MV-4-11 (cell line): Measurements from ENCODE around the gene RBMS1.
A peak's percentile ranks its signal among the peaks of the same experiment; 100 is the strongest.

Source experiments
- DNase-seq: peaks from one replicate; lab custom pipeline; 2025; lab: John Stamatoyannopoulos, UW

Gene RBMS1

GRCh38 chr2:160301420-160301819 lies 192.2 kb downstream of the RBMS1 start:
- no peak for DNase-seq

DNA sequence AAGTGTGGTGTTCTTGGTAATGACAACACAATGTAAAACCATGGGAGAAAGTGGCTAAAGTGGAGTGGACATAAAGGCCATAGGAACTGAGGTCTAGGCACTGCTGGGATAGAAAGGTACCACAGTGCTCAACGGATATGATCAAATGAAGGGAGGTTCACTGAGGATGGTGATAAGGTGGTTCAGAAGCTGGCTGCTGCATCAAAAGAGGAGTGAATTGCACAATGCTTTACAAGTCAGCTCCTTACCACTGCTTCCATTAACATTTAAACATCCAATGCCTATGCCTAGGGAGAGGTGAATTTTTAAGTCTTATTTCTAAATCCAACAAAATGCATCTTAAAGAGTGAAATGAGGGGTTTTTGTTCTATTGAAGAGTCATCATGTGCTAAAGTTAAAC lies 193.4 kb downstream of the RBMS1 start:
- DNase-seq = no peak

- DNase-seq = no peak
Measured at GRCh38 chr2:160299540-160299939, 194.1 kb downstream of the RBMS1 start.

DNA sequence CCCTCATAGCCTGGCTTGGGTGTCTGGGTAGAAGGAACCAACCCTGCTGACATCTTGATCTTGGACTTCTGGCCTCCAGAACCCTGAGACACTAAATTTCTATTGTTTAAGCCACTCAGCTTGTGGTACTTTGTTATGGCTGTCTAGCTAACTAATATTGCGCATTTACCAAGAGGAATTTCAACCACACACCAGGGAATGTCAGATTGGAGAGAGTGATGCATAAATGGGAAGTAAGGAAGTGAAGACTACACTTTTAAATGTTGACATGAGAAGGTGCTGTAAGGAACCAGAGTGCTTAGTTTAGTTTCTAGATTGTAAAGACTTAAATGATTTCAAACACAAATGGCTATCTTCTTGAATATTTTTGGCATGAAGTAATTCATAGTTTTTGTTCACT lies 194.6 kb downstream of the RBMS1 start:
- no peak for DNase-seq

DNA sequence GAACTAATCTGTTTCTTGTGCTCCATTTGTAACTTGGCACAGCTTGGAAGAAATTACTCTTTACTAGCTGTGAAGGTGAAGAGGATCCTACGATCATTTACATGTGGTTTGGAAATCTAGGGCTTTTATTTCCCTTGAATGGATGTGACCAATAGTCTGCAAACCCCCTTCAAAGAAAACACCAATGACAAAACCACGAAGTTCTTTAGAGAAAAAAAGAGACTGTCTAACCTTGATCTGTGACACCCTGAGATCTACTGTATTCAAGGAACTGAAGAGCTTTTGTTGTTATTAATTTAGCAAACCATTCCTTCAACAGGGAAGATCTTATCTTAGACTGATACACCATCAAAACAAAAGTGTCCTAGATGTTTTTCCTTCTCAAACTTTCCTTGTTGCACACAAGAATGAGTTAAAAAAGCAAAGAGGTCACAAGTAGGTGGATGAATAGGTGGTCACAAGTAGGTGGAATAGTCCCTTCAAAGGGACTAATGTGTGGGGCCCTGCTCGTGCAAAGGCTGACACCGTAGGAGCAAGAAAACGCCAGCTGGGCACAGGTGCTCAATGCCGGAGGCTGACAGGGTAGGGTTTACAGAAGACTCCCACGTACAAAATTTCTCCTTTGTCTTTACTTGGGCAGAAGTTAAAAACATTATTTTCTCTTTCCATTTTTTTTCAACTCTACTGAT lies 197.9 kb downstream of the RBMS1 start:
- DNase-seq = no peak

- DNase-seq = no peak
Measured at GRCh38 chr2:160294889-160295288, 198.7 kb downstream of the RBMS1 start.

DNA sequence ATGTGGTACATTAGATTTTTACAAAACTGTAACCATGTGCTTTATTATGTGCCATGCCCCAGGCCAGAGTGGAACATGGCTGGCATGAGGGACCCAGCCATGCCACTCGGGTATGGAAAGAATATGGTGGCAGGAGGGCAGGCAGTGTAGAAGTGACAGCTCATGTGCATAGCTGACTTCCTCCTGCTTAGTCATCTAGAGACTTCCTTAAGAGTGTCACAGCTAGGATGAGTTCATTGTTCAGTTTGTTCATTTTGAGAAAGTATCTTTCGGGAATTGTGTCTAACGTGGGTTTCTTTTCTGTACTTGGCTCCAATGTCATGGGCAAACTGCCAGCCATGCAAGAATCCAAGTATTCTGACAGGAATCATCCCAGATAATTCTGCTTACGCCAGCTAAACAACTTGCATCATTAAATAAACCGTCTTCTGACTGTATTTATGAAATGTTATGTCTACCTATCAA lies 199.2 kb downstream of the RBMS1 start:
- DNase-seq = peak; percentile 77

DNA sequence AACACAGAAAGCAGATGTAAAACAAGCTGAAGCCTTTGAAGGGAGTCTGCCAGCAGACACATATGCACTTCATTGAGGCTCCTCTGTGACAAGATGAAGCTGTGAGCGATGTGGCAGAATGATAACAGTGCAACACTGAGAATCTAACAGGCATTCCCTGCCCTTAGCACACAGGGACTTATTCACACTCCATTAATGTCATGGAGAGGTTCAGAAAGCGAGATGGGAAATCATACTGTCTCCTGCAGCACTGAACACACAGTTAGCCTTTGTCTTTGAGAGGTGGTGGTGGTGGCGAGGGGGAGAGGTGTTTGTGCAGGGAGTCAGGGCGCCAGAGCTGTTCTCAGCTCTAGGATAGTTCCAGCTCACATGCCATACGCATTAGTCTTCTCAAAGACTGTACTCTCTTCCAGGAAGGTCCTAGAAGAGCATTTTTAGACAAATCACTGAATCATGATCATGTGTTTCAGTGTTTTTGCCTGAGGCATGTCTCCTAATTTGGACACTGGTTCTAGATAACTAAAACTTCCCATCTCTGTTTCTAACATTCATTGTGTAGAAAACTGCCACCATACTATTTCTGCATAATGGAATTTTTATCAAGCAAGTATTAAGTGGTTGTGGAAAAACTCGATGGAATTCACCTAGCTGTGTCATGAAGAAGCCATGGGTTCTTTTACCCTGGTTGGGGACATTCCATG lies 200.1 kb downstream of the RBMS1 start:
- no peak for DNase-seq

DNA sequence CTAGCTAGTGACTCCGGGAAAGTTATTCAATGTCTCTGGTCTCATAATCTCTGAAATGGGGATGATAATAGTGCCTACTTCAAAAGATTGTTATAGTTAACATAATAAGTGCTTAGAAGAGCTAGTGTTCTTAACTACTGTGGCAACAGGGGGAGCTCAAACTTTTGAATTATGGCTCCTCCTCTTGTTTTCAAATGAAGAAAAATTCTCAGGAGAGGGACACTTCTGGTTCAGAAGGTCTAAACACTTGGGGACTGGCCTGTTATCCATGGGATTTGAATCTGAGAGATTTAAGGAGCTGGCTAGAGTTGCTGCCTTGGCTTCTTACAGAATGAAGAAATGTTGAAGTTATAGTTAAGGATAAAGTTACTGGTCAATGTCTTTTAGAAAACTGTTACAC lies 201.4 kb downstream of the RBMS1 start:
- DNase-seq = no peak

GRCh38 chr2:160291382-160291781 lies 202.2 kb downstream of the RBMS1 start:
- DNase-seq = no peak

GRCh38 chr2:160290598-160290997 lies 203.0 kb downstream of the RBMS1 start:
- no peak for DNase-seq

GRCh38 chr2:160289831-160290230 lies 203.8 kb downstream of the RBMS1 start:
- DNase-seq = no peak

GRCh38 chr2:160289126-160289525 lies 204.5 kb downstream of the RBMS1 start:
- peak; percentile 41 for DNase-seq

- DNase-seq = no peak
Measured at GRCh38 chr2:160288324-160288723, 205.3 kb downstream of the RBMS1 start.

- DNase-seq = no peak
Measured at GRCh38 chr2:160287476-160287875, 206.1 kb downstream of the RBMS1 start.

GRCh38 chr2:160286551-160286950 lies 207.1 kb downstream of the RBMS1 start:
- no peak for DNase-seq

DNA sequence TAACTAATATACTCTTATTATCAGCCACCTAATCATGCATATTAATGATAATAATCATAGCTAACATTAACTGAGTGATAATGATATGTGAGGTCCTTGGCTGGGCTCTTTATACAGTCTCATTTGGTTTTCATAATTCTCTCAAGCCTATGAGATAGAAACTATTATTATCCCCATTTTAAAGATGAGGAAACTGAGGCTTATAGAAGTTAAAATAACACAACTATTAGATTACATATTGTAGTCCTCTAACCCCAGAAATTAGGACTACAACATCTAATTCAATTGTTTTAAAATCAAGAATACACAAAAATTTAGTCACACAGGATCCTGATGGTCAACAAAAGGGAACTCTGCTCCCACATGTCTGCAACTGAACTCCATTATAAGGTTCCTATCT lies 209.9 kb downstream of the RBMS1 start:
- no peak for DNase-seq

- DNase-seq = peak; percentile 81
Measured at GRCh38 chr2:160282063-160282580, 211.5 kb downstream of the RBMS1 start.

DNA sequence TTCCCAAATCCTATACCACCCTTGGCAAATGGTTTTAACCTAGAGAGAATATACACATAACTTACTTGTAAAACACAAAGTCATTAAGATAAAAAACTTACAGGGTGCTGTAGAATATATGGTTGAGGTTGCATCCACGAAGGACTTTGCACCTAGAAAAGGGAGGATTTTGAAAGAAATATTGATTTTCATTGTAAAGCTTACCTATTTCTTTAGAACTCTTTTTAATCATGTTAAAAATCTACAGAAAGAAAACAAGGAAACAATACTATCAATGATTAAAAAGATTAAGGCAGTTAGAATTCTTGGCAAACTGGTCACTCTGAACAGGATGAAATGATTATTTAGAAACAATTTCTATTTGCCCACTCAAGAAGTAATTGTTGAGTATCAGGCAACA lies 212.4 kb downstream of the RBMS1 start:
- DNase-seq = no peak

DNA sequence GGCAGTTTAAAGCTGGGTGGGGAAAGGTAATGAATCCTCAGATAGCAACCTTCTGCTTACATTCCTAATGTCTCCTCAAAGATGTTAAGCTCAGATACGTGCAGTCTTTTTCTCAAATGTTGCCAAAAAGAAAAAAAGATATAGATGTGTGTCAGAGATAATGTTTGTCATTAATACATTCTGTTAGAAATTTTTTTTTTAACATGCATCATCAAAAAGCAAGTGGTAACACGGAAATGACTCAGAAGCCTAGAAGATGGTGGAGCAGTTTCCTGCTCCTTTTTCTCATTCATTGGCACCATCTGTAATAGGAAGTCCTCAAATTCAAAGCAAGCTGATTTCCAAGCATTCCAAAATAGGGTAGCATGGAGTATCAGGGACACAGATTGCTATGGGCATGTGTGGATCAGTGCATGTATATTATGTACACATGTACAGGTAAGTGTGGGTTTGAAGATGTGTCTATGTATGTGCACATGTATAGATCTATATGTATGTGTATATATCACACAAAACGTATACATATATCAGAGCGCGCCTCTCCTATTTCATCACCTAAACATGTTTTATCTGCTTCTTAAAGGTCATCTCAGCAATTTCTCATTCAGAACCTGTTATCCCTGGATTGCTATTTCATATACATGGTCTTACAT lies 213.7 kb downstream of the RBMS1 start:
- DNase-seq = no peak

DNA sequence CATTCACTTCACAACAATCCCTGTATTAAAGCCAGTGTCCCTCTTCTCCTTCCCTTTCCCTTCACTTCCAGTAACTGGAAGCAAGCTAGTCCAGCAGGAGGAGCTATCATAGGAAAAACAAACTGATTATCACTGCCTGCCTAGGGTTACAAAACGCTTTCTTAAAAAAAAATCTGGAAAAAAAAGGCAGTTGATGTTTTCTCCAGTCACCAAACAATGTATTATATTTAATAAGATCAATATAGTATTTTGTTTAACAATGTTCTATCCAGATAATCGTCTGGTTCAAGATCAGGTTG lies 214.8 kb downstream of the RBMS1 start:
- no peak for DNase-seq

DNA sequence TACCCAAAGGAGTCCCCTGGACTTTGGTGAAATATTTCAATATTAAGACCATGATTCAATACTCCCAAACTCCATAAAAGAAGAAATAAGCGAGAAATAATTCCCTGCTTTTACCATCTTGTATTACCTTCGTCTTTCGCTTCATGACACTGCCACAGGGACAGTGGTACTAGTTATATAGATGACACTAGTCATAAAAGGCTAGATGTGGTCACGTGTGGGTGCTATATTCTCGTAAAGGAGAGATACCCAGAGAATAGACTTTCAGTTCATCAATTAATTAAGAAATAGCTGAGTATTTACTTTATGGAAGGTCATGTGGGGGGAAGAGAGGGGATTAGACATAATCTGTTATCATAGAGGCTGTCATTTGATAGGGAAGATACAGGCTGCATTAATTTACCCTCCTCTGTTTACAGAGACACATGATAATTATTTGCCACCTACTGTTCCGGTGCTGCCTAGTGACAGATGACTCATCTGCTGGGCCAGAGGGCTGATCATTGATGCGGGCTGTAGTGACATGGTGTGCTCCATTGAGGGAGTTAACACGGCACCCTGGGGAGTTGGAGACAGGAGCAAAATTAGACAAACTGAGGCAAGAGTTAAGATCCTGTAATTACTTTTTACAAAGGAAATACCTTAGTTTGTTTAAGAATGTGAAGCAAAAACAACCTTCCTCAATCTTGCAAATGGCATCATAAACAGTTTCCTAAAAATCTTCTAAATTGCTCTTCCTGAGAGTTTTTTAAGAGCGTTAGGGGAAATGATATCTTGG lies 215.3 kb downstream of the RBMS1 start:
- no peak for DNase-seq
